H9 (cell line): ENCODE results near the gene SP100. TPM values are rescaled to one million over a fixed set of nuclear protein-coding genes. Genes with fewer than 3 reads are reported as not detected.

ENCODE experiments used
- DNase-seq: peaks from one replicate; pipeline ENCODE4 v3.0.0-alpha.2; 2017
- H2AFZ ChIP-seq: one replicate; pipeline ENCODE4 v1.6.1; 2013; ENCODE audit warnings: mild to moderate bottlenecking, low read length, control low read depth, moderate library complexity
- H2AK5ac ChIP-seq: 2 replicates; pipeline ENCODE4 v1.6.1; 2013; ENCODE audit warnings: low read length, control low read depth, mixed read lengths; ENCODE audit not compliant: insufficient read length
- H2BK120ac ChIP-seq: one replicate; pipeline ENCODE4 v1.6.1; 2013; ENCODE audit warnings: low read depth, mild to moderate bottlenecking, low read length, control low read depth, inconsistent platforms; ENCODE audit not compliant: poor library complexity, severe bottlenecking
- H2BK12ac ChIP-seq: 2 replicates; pipeline ENCODE4 v1.6.1; 2013; ENCODE audit warnings: low read length, control low read depth, mixed read lengths, low read depth; ENCODE audit not compliant: insufficient read length
- H2BK15ac ChIP-seq: 2 replicates; pipeline ENCODE4 v1.6.1; 2013; ENCODE audit warnings: low read depth, low read length, control low read depth
- H2BK20ac ChIP-seq: one replicate; pipeline ENCODE4 v1.6.1; 2013; ENCODE audit warnings: low read depth, mild to moderate bottlenecking, low read length, control low read depth, inconsistent platforms; ENCODE audit not compliant: poor library complexity, severe bottlenecking
- H2BK5ac ChIP-seq: 2 replicates; pipeline ENCODE4 v1.6.1; 2013; ENCODE audit warnings: low read length, control low read depth, mixed read lengths; ENCODE audit not compliant: insufficient read length
- H3K14ac ChIP-seq: 2 replicates; pipeline ENCODE4 v1.6.1; 2013; ENCODE audit warnings: low read length, control low read depth; ENCODE audit not compliant: insufficient read depth
- H3K18ac ChIP-seq: 2 replicates; pipeline ENCODE4 v1.6.1; 2013; ENCODE audit warnings: low read depth, mild to moderate bottlenecking, mixed read lengths, low read length, control low read depth; ENCODE audit not compliant: insufficient read length
- H3K23ac ChIP-seq: 2 replicates; pipeline ENCODE4 v1.6.1; 2013; ENCODE audit warnings: low read length, control low read depth, mixed read lengths, low read depth; ENCODE audit not compliant: insufficient read length
- H3K23me2 ChIP-seq: 2 replicates; pipeline ENCODE4 v1.6.1; 2013; ENCODE audit warnings: low read depth, mild to moderate bottlenecking, mixed read lengths, low read length, control low read depth; ENCODE audit not compliant: insufficient read length, poor library complexity, severe bottlenecking
- H3K27ac ChIP-seq: 2 replicates; pipeline ENCODE4 v1.5.1; 2013; ENCODE audit warnings: low read length, control low read depth, mixed read lengths, low read depth; ENCODE audit not compliant: insufficient read length
- H3K27me3 ChIP-seq: 2 replicates; pipeline ENCODE4 v1.6.1; 2013; ENCODE audit warnings: low read length, control low read depth, inconsistent platforms; ENCODE audit not compliant: insufficient read depth
- H3K4ac ChIP-seq: 2 replicates; pipeline ENCODE4 v1.6.1; 2013; ENCODE audit warnings: low read depth, mild to moderate bottlenecking, control low read depth, inconsistent platforms, low read length, moderate library complexity
- H3K4me1 ChIP-seq: 2 replicates; pipeline ENCODE4 v1.6.1; 2013; ENCODE audit warnings: low read length, control low read depth, inconsistent platforms; ENCODE audit not compliant: insufficient read depth
- H3K4me2 ChIP-seq: 2 replicates; pipeline ENCODE4 v1.6.1; 2013; ENCODE audit warnings: low read length, control low read depth, mixed read lengths; ENCODE audit not compliant: insufficient read length, insufficient read depth
- H3K56ac ChIP-seq: 2 replicates; pipeline ENCODE4 v1.6.1; 2013; ENCODE audit warnings: low read depth, mild to moderate bottlenecking, mixed read lengths, low read length, control low read depth; ENCODE audit not compliant: insufficient read length
- H3K79me1 ChIP-seq: 2 replicates; pipeline ENCODE4 v1.6.1; 2013; ENCODE audit warnings: low read depth, mild to moderate bottlenecking, moderate library complexity, low read length, control low read depth, inconsistent platforms; ENCODE audit not compliant: insufficient read depth, poor library complexity, severe bottlenecking
- H3K79me2 ChIP-seq: 2 replicates; pipeline ENCODE4 v1.6.1; 2013; ENCODE audit warnings: low read length, control low read depth, inconsistent platforms; ENCODE audit not compliant: insufficient read depth
- H3K9ac ChIP-seq: 2 replicates; pipeline ENCODE4 v1.6.1; 2013; ENCODE audit warnings: low read length, control low read depth, mixed read lengths; ENCODE audit not compliant: insufficient read length; ENCODE audit errors: extremely low read depth
- H3K9me3 ChIP-seq: one replicate; pipeline ENCODE4 v1.6.1; 2013; ENCODE audit warnings: low read depth, low read length, inconsistent platforms; ENCODE audit not compliant: control insufficient read depth
- H3T11ph ChIP-seq: one replicate; pipeline ENCODE4 v1.6.1; 2013; ENCODE audit warnings: mild to moderate bottlenecking, low read length, control low read depth, inconsistent platforms
- H4K20me1 ChIP-seq: one replicate; pipeline ENCODE4 v1.6.1; 2013; ENCODE audit not compliant: control insufficient read depth, insufficient read length, insufficient read depth
- H4K5ac ChIP-seq: 2 replicates; pipeline ENCODE4 v1.6.1; 2013; ENCODE audit warnings: low read depth, mild to moderate bottlenecking, mixed read lengths, low read length, control low read depth; ENCODE audit not compliant: insufficient read length
- H4K8ac ChIP-seq: replicated peaks from 2 replicates; pipeline ENCODE4 v1.6.1; 2013; ENCODE audit warnings: low read length, control low read depth, mixed read lengths, low read depth; ENCODE audit not compliant: insufficient read length
- H4K91ac ChIP-seq: 2 replicates; pipeline ENCODE4 v1.6.1; 2013; ENCODE audit warnings: low read depth, mild to moderate bottlenecking, moderate library complexity, mixed read lengths, low read length, control low read depth; ENCODE audit not compliant: insufficient read length
- H3K27ac Mint-ChIP-seq, 3 experiments: 2 replicates in 2 of 3; 3 replicates in 1 of 3; pipeline ENCODE4 v1.8.0; 2020 to 2021; ENCODE audit warnings: mixed read lengths in 3 of 3, mild to moderate bottlenecking in 1 of 3, moderate library complexity in 1 of 3
- H3K27me3 Mint-ChIP-seq: 2 replicates; pipeline ENCODE4 v1.8.0; 2021; ENCODE audit warnings: low read depth, mild to moderate bottlenecking, moderate library complexity, mixed read lengths
- H3K36me3 Mint-ChIP-seq, 3 experiments: 2 replicates in 2 of 3; 3 replicates in 1 of 3; pipeline ENCODE4 v1.8.0; 2020 to 2021; ENCODE audit warnings: low read depth in 3 of 3, mixed read lengths in 3 of 3; ENCODE audit not compliant: insufficient read depth in 1 of 3
- H3K4me1 Mint-ChIP-seq, 2 experiments: 2 replicates each; pipeline ENCODE4 v1.8.0; 2020; ENCODE audit warnings: mixed read lengths in 2 of 2
- H3K4me3 Mint-ChIP-seq, 2 experiments: 2 replicates in 1 of 2; 3 replicates in 1 of 2; pipeline ENCODE4 v1.8.0; 2020 to 2021; ENCODE audit warnings: mild to moderate bottlenecking in 2 of 2, mixed read lengths in 2 of 2, moderate library complexity in 1 of 2
- H3K9me3 Mint-ChIP-seq, 2 experiments: 2 replicates in 1 of 2; 3 replicates in 1 of 2; pipeline ENCODE4 v1.8.0; 2020; ENCODE audit warnings: mild to moderate bottlenecking in 2 of 2, mixed read lengths in 2 of 2, moderate library complexity in 1 of 2
- CTCF ChIP-seq: fragments of 200-600 bp; sonication (generic); conservative IDR thresholded peaks from 3 replicates; pipeline ENCODE4 v1.8.0; 2021; ENCODE audit warnings: antibody characterized with exemption, mild to moderate bottlenecking
- WGBS: extraction: QIAGEN DNeasy Blood & Tissue Kit; methylation state at CpG from one replicate; pipeline ENCODE4 v1.1.7; 2013; ENCODE audit warnings: missing lambda C conversion rate, low lambda C conversion rate, mixed read lengths; ENCODE audit not compliant: insufficient read length; ENCODE audit errors: extremely low coverage; 5-methylcytosine and 5-hydroxymethylcytosine counted together
- total RNA-seq: library from RNA; stranded (reverse); gene quantifications from 2 replicates; pipeline ENCODE4 v1.2.1, GENCODE V29; 2021

Gene SP100
- total RNA-seq, 1 experiment from 2014 or later, result 0.28 TPM

- Histone ChIP-seq H4K5ac (no peak overlapping the region), H3K56ac (no peak overlapping the region), H2BK12ac (no peak overlapping the region), H3K23me2 (no peaks in the 10 kb centered on the region), H3K18ac (no peak overlapping the region), H3K9ac (no peak overlapping the region), H2BK15ac (no peak overlapping the region), H3T11ph (no peak overlapping the region), H4K8ac (no peak overlapping the region), H3K9me3 (peaks cover 2% of the 10 kb centered on the region), H3K27me3 (no peaks in the 10 kb centered on the region), H3K79me1 (no peaks in the 10 kb centered on the region), H2AK5ac (no peak overlapping the region), H3K4me1 (no peaks in the 10 kb centered on the region), H2AFZ (no peak overlapping the region), H3K4me2 (no peak overlapping the region), H4K20me1 (no peaks in the 10 kb centered on the region), H2BK120ac (no peak overlapping the region), H2BK20ac (no peak overlapping the region), H4K91ac (no peak overlapping the region), H3K4ac (no peak overlapping the region), H3K14ac (no peak overlapping the region), H3K23ac (no peak overlapping the region), H2BK5ac (no peak overlapping the region), H3K79me2 (no peaks in the 10 kb centered on the region), H3K27ac (no peak overlapping the region)
- Mint-ChIP-seq H3K4me1 (no peaks in the 10 kb centered on the region), H3K27ac (no peak overlapping the region), H3K4me3 (no peak overlapping the region), H3K27me3 (no peaks in the 10 kb centered on the region), H3K36me3 (peaks cover 7 to 21% (median 19%) of the 10 kb centered on the region in 3 experiments), H3K9me3 (peaks cover 33 to 34% of the 10 kb centered on the region in 2 experiments)
- TF ChIP-seq CTCF, result no peak
- WGBS, result no CpG with 5 or more reads among the region's 9 CpGs
- DNase-seq, result no peak
Measured at GRCh38 chr2:230520061-230520874, 104.3 kb downstream of the SP100 start.
